HepG2 (cell line): ENCODE measurements around the gene POLR1H. TPM values are rescaled to one million over a fixed set of nuclear protein-coding genes. Genes with fewer than 3 reads are reported as not detected.

Experiments used
- ATF1 ChIP-seq: IDR thresholded peaks from 2 replicates; pipeline ENCODE4 v1.6.1; 2016; ENCODE audit warnings: mild to moderate bottlenecking, control low read depth
- ATRX ChIP-seq: sonication (generic); formaldehyde crosslinking; IDR thresholded peaks from 2 replicates; pipeline ENCODE4 v1.4.0; 2020; ENCODE audit warnings: missing genetic modification reagents, borderline replicate concordance
- BRF2 ChIP-seq: sonication (generic); formaldehyde crosslinking; IDR thresholded peaks from 2 replicates; pipeline ENCODE4 v1.8.1; 2022; ENCODE audit warnings: mild to moderate bottlenecking, missing genetic modification reagents
- CEBPB ChIP-seq: IDR thresholded peaks from 2 replicates; pipeline ENCODE4 v1.6.1; 2011; ENCODE audit warnings: low read depth, low read length, improper control_type of control experiment, borderline replicate concordance
- ERF ChIP-seq: IDR thresholded peaks from 2 replicates; pipeline ENCODE4 v1.6.1; 2018; ENCODE audit warnings: missing biosample characterization, missing genetic modification reagents
- FOXK1 ChIP-seq: sonication (generic); formaldehyde crosslinking; IDR thresholded peaks from 2 replicates; pipeline ENCODE4 v1.4.0; 2020; ENCODE audit warnings: low read depth, missing genetic modification reagents, borderline replicate concordance
- GATAD2A ChIP-seq: IDR thresholded peaks from 2 replicates; pipeline ENCODE4 v1.6.1; 2016
- GFI1 ChIP-seq: sonication (generic); formaldehyde crosslinking; IDR thresholded peaks from 2 replicates; pipeline ENCODE4 v1.5.0; 2020; ENCODE audit warnings: missing genetic modification reagents, mild to moderate bottlenecking, borderline replicate concordance
- ISX ChIP-seq: sonication (generic); formaldehyde crosslinking; conservative IDR thresholded peaks from 2 replicates; pipeline ENCODE4 v1.5.0; 2020; ENCODE audit warnings: missing genetic modification reagents
- KDM2A ChIP-seq: sonication (generic); formaldehyde crosslinking; IDR thresholded peaks from 2 replicates; pipeline ENCODE4 v1.4.0; 2020; ENCODE audit warnings: low read depth, missing genetic modification reagents, borderline replicate concordance
- KDM3A ChIP-seq: IDR thresholded peaks from 2 replicates; pipeline ENCODE4 v1.6.1; 2018; ENCODE audit warnings: low read depth, missing compliant biosample characterization
- MATR3 ChIP-seq: sonication (generic); formaldehyde crosslinking; IDR thresholded peaks from 2 replicates; pipeline ENCODE4 v1.4.0; 2020; ENCODE audit warnings: missing genetic modification reagents
- MTERF4 ChIP-seq: sonication (generic); formaldehyde crosslinking; IDR thresholded peaks from 2 replicates; pipeline ENCODE4 v1.8.0; 2023; ENCODE audit warnings: mild to moderate bottlenecking, missing genetic modification reagents
- NFE2L2 ChIP-seq: fragments of 150-350 bp; IDR thresholded peaks from 2 replicates; pipeline ENCODE4 v1.6.1; 2014; ENCODE audit warnings: low read length
- PATZ1 ChIP-seq: sonication (generic); formaldehyde crosslinking; IDR thresholded peaks from 2 replicates; pipeline ENCODE4 v1.4.0; 2020; ENCODE audit warnings: missing genetic modification reagents
- PAWR ChIP-seq: sonication (generic); formaldehyde crosslinking; IDR thresholded peaks from 2 replicates; pipeline ENCODE4 v1.4.0; 2020; ENCODE audit warnings: missing genetic modification reagents, mild to moderate bottlenecking, borderline replicate concordance
- PHF21A ChIP-seq: sonication (generic); formaldehyde crosslinking; IDR thresholded peaks from 2 replicates; pipeline ENCODE4 v1.5.0; 2020; ENCODE audit warnings: mild to moderate bottlenecking, missing genetic modification reagents
- ZFP1 ChIP-seq: IDR thresholded peaks from 2 replicates; pipeline ENCODE4 v1.6.1; 2016
- ZNF124 ChIP-seq: sonication (generic); formaldehyde crosslinking; IDR thresholded peaks from 2 replicates; pipeline ENCODE4 v1.4.0; 2020; ENCODE audit warnings: missing genetic modification reagents
- ZNF138 ChIP-seq: sonication (generic); formaldehyde crosslinking; IDR thresholded peaks from 2 replicates; pipeline ENCODE4 v1.5.0; 2020; ENCODE audit warnings: mild to moderate bottlenecking, low read depth, missing genetic modification reagents
- ZNF143 ChIP-seq: sonication (generic); formaldehyde crosslinking; IDR thresholded peaks from 2 replicates; pipeline ENCODE4 v1.4.0; 2020; ENCODE audit warnings: missing genetic modification reagents
- ZNF205 ChIP-seq: IDR thresholded peaks from 2 replicates; pipeline ENCODE4 v1.6.1; 2018; ENCODE audit warnings: missing biosample characterization, missing genetic modification reagents
- ZNF224 ChIP-seq: sonication (generic); formaldehyde crosslinking; IDR thresholded peaks from 2 replicates; pipeline ENCODE4 v1.5.0; 2020; ENCODE audit warnings: mild to moderate bottlenecking, missing genetic modification reagents
- ZNF430 ChIP-seq: sonication (generic); formaldehyde crosslinking; IDR thresholded peaks from 2 replicates; pipeline ENCODE4 v1.9.0; 2021; ENCODE audit warnings: mild to moderate bottlenecking, missing genetic modification reagents
- ZNF446 ChIP-seq: sonication (generic); formaldehyde crosslinking; IDR thresholded peaks from 2 replicates; pipeline ENCODE4 v1.5.0; 2020; ENCODE audit warnings: mild to moderate bottlenecking, missing genetic modification reagents
- ZNF451 ChIP-seq: sonication (generic); formaldehyde crosslinking; IDR thresholded peaks from 2 replicates; pipeline ENCODE4 v1.5.0; 2020; ENCODE audit warnings: mild to moderate bottlenecking, missing genetic modification reagents
- ZNF484 ChIP-seq: sonication (generic); formaldehyde crosslinking; IDR thresholded peaks from 2 replicates; pipeline ENCODE4 v1.5.1; 2020; ENCODE audit warnings: mild to moderate bottlenecking, low read depth, missing genetic modification reagents, borderline replicate concordance
- ZNF749 ChIP-seq: sonication (generic); formaldehyde crosslinking; IDR thresholded peaks from 2 replicates; pipeline ENCODE4 v1.8.0; 2022; ENCODE audit warnings: mild to moderate bottlenecking, missing genetic modification reagents, moderate library complexity, borderline replicate concordance
- ZNF879 ChIP-seq: sonication (generic); formaldehyde crosslinking; IDR thresholded peaks from 2 replicates; pipeline ENCODE4 v1.8.1; 2023; ENCODE audit warnings: missing genetic modification reagents
- polyA plus RNA-seq, 8 experiments: library from polyadenylated mRNA; depleted of rRNA in 3 of 8; stranded (reverse) in 7 of 8; unstranded in 1 of 8; fragments of >200 nt; fragmentation: Illumina TruSeq in 4 of 8; extraction: Trizol in 4 of 8; gene quantifications; 2 replicates each; pipeline versions ENCODE4 v1.2.1 to v1.2.3, GENCODE V29; 2011 to 2016; ENCODE audit warnings: low read depth in 4 of 8, missing spikeins in 1 of 8, mixed read lengths in 1 of 8; ENCODE audit not compliant: insufficient read depth in 1 of 8
- total RNA-seq, 5 experiments: library from RNA; depleted of rRNA; stranded (reverse); fragments of >200 nt; fragmentation: Illumina TruSeq; extraction: Trizol; gene quantifications; 2 replicates each; pipeline ENCODE4 v1.2.3, GENCODE V29; 2016; ENCODE audit warnings: low read depth in 1 of 5

Gene POLR1H
- total and polyA plus RNA-seq, 2 of the 13 experiments (the other 11 are each of a cell fraction or from before 2014, with no cell fraction given) = 61.4 to 79.8 TPM

GRCh38 chr6:30102970-30103871 is 42.2 kb downstream of the POLR1H start (continued):
- TF ChIP-seq GATAD2A (CRISPR knock-in tag) (peak; percentile 77; the same call in 1 of the 2 replicates), MTERF4 (CRISPR knock-in tag) (peak; percentile 91; the same call in 1 of the 2 replicates), ZNF224 (CRISPR knock-in tag) (no peak), ZFP1 (CRISPR knock-in tag) (0 out of 2 replicates have a peak, but pooled peaks have one; percentile 67), ISX (CRISPR knock-in tag) (no peak), PAWR (CRISPR knock-in tag) (no peak), ZNF446 (CRISPR knock-in tag) (peak; percentile 67; the same call in 1 of the 2 replicates), ZNF451 (CRISPR knock-in tag) (no peak), ATRX (no peak), BRF2 (CRISPR knock-in tag) (no peak), ZNF205 (CRISPR knock-in tag) (peak; percentile 84; the same call in 1 of the 2 replicates), KDM3A (peak; percentile 53; the same call in 1 of the 2 replicates), GFI1 (0 out of 2 replicates have a peak, but pooled peaks have one; percentile 67), ZNF138 (CRISPR knock-in tag) (no peak), KDM2A (peak; percentile 86), ZNF143 (CRISPR knock-in tag) (no peak), CEBPB (no peak), ERF (CRISPR knock-in tag) (peak; percentile 92), ATF1 (CRISPR knock-in tag) (no peak), FOXK1 (CRISPR knock-in tag) (peak; percentile 74; the same call in 1 of the 2 replicates), PATZ1 (peak; percentile 65), ZNF484 (CRISPR knock-in tag) (no peak), NFE2L2 (no peak), ZNF430 (no peak), ZNF879 (CRISPR knock-in tag) (no peak), MATR3 (CRISPR knock-in tag) (no peak), ZNF749 (CRISPR knock-in tag) (no peak), ZNF124 (CRISPR knock-in tag) (peak; percentile 95), PHF21A (no peak)
